Hepatocyte (in vitro differentiated cells): ENCODE data around the gene EDC3.

Experiments used
- EZH2 ChIP-seq: fragments of 200-600 bp; sonication (generic); IDR thresholded peaks from 2 replicates; pipeline ENCODE4 v1.6.1; 2016; ENCODE audit warnings: antibody characterized with exemption, mild to moderate bottlenecking, borderline replicate concordance
- EZH2phosphoT487 ChIP-seq: fragments of 200-600 bp; sonication (generic); IDR thresholded peaks from one replicate; pipeline ENCODE4 v1.6.1; 2018; ENCODE audit warnings: antibody characterized with exemption, mild to moderate bottlenecking, low read depth, moderate library complexity; ENCODE audit not compliant: unreplicated experiment, severe bottlenecking
- TF ChIP-seq, protein P1 (sequence below): fragments of 200-600 bp; sonication (generic); IDR thresholded peaks from 2 replicates; pipeline ENCODE4 v1.5.1; 2016; ENCODE audit warnings: antibody characterized with exemption, mild to moderate bottlenecking; ENCODE audit not compliant: poor library complexity

DNA sequence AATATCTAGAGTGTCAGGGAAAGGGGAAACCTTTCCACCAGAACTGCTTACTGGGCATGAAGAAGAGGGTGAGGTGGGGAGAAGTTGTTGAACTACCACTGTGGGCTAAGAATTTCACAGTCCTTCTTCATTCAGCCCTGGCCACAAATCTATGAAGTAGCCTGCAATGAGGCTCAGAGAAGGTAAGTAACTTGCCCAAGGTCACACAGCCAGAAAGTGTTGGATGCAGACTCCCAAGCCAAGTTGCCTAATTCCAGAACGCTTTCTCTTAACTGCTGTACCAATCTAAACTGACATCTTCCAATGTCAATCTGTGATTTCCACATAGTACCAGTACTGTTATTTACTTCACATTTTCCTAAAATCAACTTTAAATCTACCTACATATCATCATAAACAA, 27.4 kb upstream of the EDC3 start:
- TF ChIP-seq, protein P1, sequence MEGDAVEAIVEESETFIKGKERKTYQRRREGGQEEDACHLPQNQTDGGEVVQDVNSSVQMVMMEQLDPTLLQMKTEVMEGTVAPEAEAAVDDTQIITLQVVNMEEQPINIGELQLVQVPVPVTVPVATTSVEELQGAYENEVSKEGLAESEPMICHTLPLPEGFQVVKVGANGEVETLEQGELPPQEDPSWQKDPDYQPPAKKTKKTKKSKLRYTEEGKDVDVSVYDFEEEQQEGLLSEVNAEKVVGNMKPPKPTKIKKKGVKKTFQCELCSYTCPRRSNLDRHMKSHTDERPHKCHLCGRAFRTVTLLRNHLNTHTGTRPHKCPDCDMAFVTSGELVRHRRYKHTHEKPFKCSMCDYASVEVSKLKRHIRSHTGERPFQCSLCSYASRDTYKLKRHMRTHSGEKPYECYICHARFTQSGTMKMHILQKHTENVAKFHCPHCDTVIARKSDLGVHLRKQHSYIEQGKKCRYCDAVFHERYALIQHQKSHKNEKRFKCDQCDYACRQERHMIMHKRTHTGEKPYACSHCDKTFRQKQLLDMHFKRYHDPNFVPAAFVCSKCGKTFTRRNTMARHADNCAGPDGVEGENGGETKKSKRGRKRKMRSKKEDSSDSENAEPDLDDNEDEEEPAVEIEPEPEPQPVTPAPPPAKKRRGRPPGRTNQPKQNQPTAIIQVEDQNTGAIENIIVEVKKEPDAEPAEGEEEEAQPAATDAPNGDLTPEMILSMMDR: no peak
- no peak for TF ChIP-seq EZH2phosphoT487
- no peak for TF ChIP-seq EZH2
